Ammon's horn (tissue), 1 donor: ENCODE data around the gene CCDC80.
"Not testable (repeated sequence)": the region's sequence is repeated elsewhere in the genome, so short reads cannot be mapped to it uniquely, and the experiment has no call there.

Source experiments
- DNase-seq: peaks from one replicate; pipeline ENCODE4 v3.0.0-alpha.2; 2016; ENCODE audit warnings: low spot score

CCDC80 gene

DNA sequence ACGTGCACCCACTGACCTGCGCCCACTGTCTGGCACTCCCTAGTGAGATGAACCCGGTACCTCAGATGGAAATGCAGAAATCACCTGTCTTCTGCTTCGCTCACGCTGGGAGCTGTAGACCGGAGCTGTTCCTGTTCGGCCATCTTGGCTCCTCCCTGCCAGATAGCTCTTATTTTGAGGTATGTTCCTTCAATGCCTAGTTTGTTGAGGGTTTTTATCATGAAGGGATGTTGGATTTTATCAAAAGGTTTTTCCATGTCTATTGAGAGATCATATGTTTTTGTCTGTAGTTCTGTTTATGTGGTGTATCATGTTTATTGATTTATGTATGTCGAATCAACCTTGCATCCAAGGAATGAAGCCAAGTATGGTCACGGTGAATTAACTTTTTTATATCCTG lies 24.1 kb upstream of the CCDC80 start:
- DNase-seq: not testable (repeated sequence)

- no peak for DNase-seq
These were observed 15.1 kb upstream of the CCDC80 start for GRCh38 chr3:112656043-112656442.

DNA sequence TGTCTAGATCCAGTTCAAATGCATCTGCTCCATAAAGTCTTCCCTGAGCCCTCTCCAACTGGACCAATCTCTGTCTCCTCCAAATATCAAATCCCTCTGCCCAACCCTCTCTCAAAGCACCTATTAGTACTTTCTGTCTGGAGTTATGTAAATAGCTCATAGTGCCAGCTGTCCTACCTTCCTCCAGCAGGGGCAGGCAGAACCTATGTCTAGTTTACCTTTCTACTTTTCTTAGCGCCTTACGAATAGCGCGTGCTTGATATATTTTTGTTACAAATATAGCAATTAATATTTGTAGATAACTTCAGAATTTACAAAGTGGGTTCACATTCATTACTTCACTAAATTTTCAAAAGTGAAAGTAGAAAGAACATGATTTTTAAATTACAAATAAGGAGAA lies 14.0 kb upstream of the CCDC80 start:
- DNase-seq: no peak

DNA sequence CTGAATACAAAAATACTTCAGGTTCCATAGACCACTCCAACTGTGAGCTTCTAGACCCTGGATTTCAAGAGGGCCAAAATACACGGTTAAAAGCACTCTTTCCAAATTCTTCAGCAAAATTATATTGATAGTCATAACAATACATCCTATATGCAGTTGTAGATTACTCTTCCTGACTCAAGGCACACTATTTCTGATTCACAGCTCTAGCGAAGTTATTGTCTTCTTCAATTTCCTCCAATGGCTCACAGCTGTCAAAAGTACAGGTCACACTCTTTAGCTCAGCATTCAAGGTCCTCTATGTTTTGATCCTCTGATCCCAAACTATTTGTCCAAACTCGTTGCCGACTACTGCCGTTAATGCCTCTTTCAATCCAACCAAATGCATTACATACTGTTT lies 13.5 kb upstream of the CCDC80 start:
- no peak for DNase-seq

- DNase-seq: no peak
These were observed 12.9 kb upstream of the CCDC80 start for GRCh38 chr3:112653881-112654300.

GRCh38 chr3:112653209-112653871 lies 12.4 kb upstream of the CCDC80 start:
- DNase-seq: no peak

DNA sequence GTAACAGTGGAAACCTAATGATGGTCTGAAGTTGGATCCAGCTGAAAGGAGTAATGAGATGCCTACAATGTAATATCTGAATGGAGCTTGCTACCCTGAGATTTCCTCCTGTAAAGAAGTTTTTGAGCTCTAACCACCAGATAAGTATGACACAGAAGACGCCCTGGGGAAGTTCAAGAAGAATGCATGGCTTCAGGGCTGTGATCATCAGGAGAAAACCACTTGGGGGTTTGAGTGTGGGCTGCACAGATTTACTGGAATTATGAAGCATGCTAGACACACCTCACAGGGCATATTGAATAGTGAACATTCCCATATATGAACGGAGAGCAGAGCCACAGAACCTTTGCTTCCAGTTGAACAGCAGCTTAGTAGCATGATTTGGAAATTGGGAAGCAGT lies 10.6 kb upstream of the CCDC80 start:
- DNase-seq: no peak

GRCh38 chr3:112651071-112651470 lies 10.1 kb upstream of the CCDC80 start:
- no peak for DNase-seq

- DNase-seq: no peak
These were observed 9.5 kb upstream of the CCDC80 start for GRCh38 chr3:112650482-112650881.

GRCh38 chr3:112649478-112649735 lies 8.5 kb upstream of the CCDC80 start:
- DNase-seq: no peak

GRCh38 chr3:112647122-112647521 lies 6.2 kb upstream of the CCDC80 start:
- DNase-seq: no peak

- DNase-seq: no peak
These were observed 5.7 kb upstream of the CCDC80 start for GRCh38 chr3:112646623-112647022.

- DNase-seq: no peak
These were observed 3.5 kb upstream of the CCDC80 start for GRCh38 chr3:112644453-112644852.

GRCh38 chr3:112643621-112644240 lies 2.8 kb upstream of the CCDC80 start:
- DNase-seq: no peak

- DNase-seq: peak; percentile 94
These were observed 2.1 kb upstream of the CCDC80 start for GRCh38 chr3:112642912-112643506.

- no peak for DNase-seq
These were observed 540 bp downstream of the CCDC80 start for GRCh38 chr3:112640276-112640929.

DNA sequence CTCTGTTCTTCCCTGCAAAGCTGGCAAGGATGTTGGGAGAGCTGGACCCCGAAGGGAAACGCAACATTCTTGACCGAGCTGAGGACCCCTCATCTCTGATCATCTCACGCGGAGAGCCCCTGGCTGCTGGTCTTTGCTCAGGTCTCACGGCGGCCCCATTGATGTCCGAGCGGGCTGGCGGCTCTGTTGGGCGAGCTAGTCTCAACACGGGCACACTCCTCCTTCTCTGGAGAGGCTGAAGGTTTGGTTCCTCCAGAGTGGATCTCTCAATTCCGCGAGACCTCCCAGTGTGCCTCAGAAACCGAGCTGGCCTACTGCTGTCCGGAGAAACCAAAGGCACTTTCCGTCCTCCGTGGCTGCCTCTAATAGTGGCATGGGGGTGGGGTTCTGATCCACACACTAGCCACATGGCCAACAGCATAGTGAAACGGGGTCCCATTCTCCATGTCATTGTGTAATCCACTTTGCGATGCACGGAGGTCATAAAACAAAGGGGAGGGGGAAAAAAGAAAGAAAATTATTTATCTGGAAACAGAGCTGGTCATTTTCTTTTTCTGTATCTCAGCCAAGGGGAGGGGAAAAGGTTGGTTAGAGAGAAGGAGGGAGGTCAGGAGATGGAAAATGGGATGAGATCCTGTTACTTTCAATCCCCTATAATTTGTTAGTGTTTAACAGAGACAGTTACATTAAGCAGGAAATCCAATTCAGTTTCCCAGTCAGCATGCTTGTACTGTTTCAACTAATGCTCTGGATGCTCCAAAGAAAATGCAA lies 1.3 kb downstream of the CCDC80 start:
- no peak for DNase-seq

DNA sequence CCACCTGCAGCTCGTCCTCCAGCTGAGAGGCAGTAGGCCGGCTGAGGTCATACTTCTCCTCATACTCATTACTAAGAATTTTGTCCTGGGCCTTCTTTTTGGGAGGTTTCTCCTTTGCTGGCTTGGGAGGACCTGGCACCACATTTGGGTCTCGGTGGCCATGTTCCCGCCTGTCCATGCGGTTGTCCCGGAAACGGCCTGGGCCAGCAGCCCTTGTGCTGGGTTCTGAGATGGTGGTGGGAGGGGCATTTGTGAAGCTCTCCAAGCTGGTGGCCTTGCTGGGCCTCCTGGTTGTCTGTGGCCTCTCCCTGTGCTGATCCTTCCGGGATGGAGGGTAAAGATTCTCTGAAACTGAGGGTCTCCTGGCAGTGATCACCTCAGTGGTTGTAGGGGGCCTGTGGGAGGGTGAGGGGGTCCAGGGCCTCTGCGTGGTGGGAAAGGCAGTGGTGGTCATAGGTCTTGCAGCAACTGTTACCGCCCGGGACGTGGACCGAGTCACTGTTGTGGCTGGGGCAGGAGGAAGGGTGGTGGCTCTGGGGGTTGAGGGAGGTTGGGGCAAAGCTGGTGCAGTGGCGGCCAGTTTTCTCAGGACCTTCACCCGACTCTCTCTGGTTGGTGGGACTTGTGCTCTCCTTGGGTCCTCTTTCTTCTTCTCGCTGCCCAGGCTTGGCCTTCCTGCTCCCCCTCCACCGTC lies 2.5 kb downstream of the CCDC80 start:
- peak; percentile 41 for DNase-seq

DNA sequence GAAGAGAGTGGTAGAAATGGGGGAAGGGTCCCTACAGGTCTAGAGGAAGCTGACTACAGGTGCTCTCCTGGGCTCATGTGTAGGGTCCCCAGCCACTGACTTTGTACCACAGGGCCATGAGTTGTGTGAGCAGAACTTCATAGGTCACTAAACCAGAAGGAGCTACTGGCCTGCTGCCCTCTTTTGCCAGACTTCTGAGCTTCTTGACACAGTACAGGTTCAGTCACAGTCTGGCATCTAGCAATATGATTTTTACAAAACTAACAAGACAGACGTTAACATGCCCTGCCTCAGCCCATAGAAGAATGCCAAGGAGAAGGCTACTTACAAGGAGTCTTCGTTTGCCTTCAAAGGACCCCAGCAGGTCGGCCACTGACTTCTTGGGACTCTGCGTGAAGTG lies 3.2 kb downstream of the CCDC80 start:
- no peak for DNase-seq

DNA sequence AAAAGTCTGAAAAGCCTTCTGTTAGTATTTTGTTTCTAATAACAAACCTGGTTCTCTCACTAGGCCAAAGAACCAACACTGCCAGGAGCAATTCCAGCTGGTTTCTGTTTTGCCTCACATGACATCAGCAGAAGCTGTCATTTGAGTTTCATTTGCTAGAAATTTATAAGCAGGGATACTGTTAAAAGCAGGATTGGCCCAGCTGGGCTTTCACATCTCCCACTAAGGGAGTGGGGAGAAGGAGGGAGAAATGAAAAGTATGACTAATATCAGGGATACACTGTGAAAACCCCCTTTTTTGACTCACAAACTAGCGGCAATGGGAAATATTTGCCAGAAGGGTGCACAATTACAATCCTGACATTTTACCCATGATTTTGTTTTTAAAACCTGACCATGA lies 5.3 kb downstream of the CCDC80 start:
- peak; percentile 27 for DNase-seq

- DNase-seq: no peak
These were observed 6.0 kb downstream of the CCDC80 start for GRCh38 chr3:112634786-112635541.
